ENCODE results near the gene MYLK4.

Gene MYLK4

GRCh38 chr6:2636672-2637071 is 114.0 kb downstream of the MYLK4 start:
- H3K27ac ChIP-seq (ENCODE audit: low read length, poor library complexity, severe bottlenecking): no peak overlapping the region
- no peaks in the 10 kb centered on the region for H3K36me3 ChIP-seq (ENCODE audit: control insufficient read depth in 1 of 2, insufficient read depth in 2 of 2, low read depth in 1 of 2, low read length in 2 of 2)
- DNase-seq: no peak
- no peak overlapping the region for H2BK12ac ChIP-seq (ENCODE audit: low read length in 2 of 2)
- H3K27me3 ChIP-seq (ENCODE audit: control insufficient read depth in 1 of 2, insufficient read depth in 1 of 2, low read length in 2 of 2): peaks cover 4 to 25% of the 10 kb centered on the region in 2 experiments
- no peak overlapping the region for H3K23ac ChIP-seq (ENCODE audit: low read length in 2 of 2)
- WGBS: 95% methylated on average over 19 of the region's 19 CpGs
- H2BK5ac ChIP-seq (ENCODE audit: low read depth, low read length, poor library complexity, severe bottlenecking): no peak overlapping the region
- no peak overlapping the region for H3K4me2 ChIP-seq (ENCODE audit: low read length, poor library complexity, severe bottlenecking)
- no peak overlapping the region for H2BK15ac ChIP-seq (ENCODE audit: low read depth, poor library complexity, severe bottlenecking)
- H2AFZ ChIP-seq (ENCODE audit: low read depth, low read length): no peak overlapping the region
- no peaks in the 10 kb centered on the region for H3K9me3 ChIP-seq (ENCODE audit: control insufficient read depth, low read length)
- H3K4ac ChIP-seq (ENCODE audit: low read depth in 1 of 2, low read length in 2 of 2): no peak overlapping the region
- H3K18ac ChIP-seq (ENCODE audit: low read depth in 1 of 2, low read length in 2 of 2): no peak overlapping the region
- H3K9ac ChIP-seq (ENCODE audit: low read length): no peak overlapping the region
- H4K91ac ChIP-seq (ENCODE audit: low read length): no peak overlapping the region
- H4K8ac ChIP-seq (ENCODE audit: low read length): no peak overlapping the region
- no peak overlapping the region for H3K14ac ChIP-seq (ENCODE audit: low read length in 2 of 2)
- H2BK120ac ChIP-seq (ENCODE audit: low read depth, low read length): no peak overlapping the region
- no peaks in the 10 kb centered on the region for H3K79me1 ChIP-seq (replicated peaks; ENCODE audit: low read length, poor library complexity, severe bottlenecking)
- H2AK5ac ChIP-seq (ENCODE audit: low read length, severe bottlenecking): no peak overlapping the region
- H3K4me3 ChIP-seq (ENCODE audit: insufficient read depth in 1 of 2, low read depth in 1 of 2, low read length in 2 of 2): no peak overlapping the region
- peaks cover 13% of the 10 kb centered on the region for H3K4me1 ChIP-seq (ENCODE audit: control insufficient read depth, insufficient read depth, low read depth, low read length)

GRCh38 chr6:2635911-2636310 is 114.8 kb downstream of the MYLK4 start:
- no peak overlapping the region for H3K4ac ChIP-seq (ENCODE audit: low read depth in 1 of 2, low read length in 2 of 2)
- no peak overlapping the region for H4K91ac ChIP-seq (ENCODE audit: low read length)
- H4K8ac ChIP-seq (ENCODE audit: low read length): no peak overlapping the region
- H3K9me3 ChIP-seq (ENCODE audit: control insufficient read depth, low read length): no peaks in the 10 kb centered on the region
- no peak overlapping the region for H2BK5ac ChIP-seq (ENCODE audit: low read depth, low read length, poor library complexity, severe bottlenecking)
- H3K4me3 ChIP-seq (ENCODE audit: insufficient read depth in 1 of 2, low read depth in 1 of 2, low read length in 2 of 2): no peak overlapping the region
- no peak overlapping the region for H3K23ac ChIP-seq (ENCODE audit: low read length in 2 of 2)
- no peak overlapping the region for H3K18ac ChIP-seq (ENCODE audit: low read depth in 1 of 2, low read length in 2 of 2)
- H2BK120ac ChIP-seq (ENCODE audit: low read depth, low read length): no peak overlapping the region
- H3K36me3 ChIP-seq (ENCODE audit: control insufficient read depth in 1 of 2, insufficient read depth in 2 of 2, low read depth in 1 of 2, low read length in 2 of 2): no peaks in the 10 kb centered on the region
- H2BK12ac ChIP-seq (ENCODE audit: low read length in 2 of 2): no peak overlapping the region
- peaks cover 18% of the 10 kb centered on the region for H3K4me1 ChIP-seq (ENCODE audit: control insufficient read depth, insufficient read depth, low read depth, low read length)
- DNase-seq: no peak
- no peak overlapping the region for H2BK15ac ChIP-seq (ENCODE audit: low read depth, poor library complexity, severe bottlenecking)
- no peak overlapping the region for H2AK5ac ChIP-seq (ENCODE audit: low read length, severe bottlenecking)
- H3K9ac ChIP-seq (ENCODE audit: low read length): no peak overlapping the region
- H3K14ac ChIP-seq (ENCODE audit: low read length in 2 of 2): no peak overlapping the region
- H2AFZ ChIP-seq (ENCODE audit: low read depth, low read length): no peak overlapping the region
- no peaks in the 10 kb centered on the region for H3K79me1 ChIP-seq (replicated peaks; ENCODE audit: low read length, poor library complexity, severe bottlenecking)
- peaks cover 4 to 17% of the 10 kb centered on the region in 2 experiments for H3K27me3 ChIP-seq (ENCODE audit: control insufficient read depth in 1 of 2, insufficient read depth in 1 of 2, low read length in 2 of 2)
- no peak overlapping the region for H3K4me2 ChIP-seq (ENCODE audit: low read length, poor library complexity, severe bottlenecking)
- 91% methylated on average over 12 of the region's 12 CpGs for WGBS
- no peak overlapping the region for H3K27ac ChIP-seq (ENCODE audit: low read length, poor library complexity, severe bottlenecking)

GRCh38 chr6:2634139-2634964 is 116.4 kb downstream of the MYLK4 start:
- Histone ChIP-seq H2BK12ac (ENCODE audit: low read length in 2 of 2) (peak overlapping the region in 1 of 2 experiments; percentile 47), H3K9me3 (ENCODE audit: control insufficient read depth, low read length) (no peaks in the 10 kb centered on the region), H3K23ac (ENCODE audit: low read length in 2 of 2) (no peak overlapping the region), H3K4me3 (ENCODE audit: insufficient read depth in 1 of 2, low read depth in 1 of 2, low read length in 2 of 2) (peak overlapping the region; percentile 50 to 71), H2BK15ac (ENCODE audit: low read depth, poor library complexity, severe bottlenecking) (peak overlapping the region; percentile 90), H3K14ac (ENCODE audit: low read length in 2 of 2) (no peak overlapping the region), H3K4ac (ENCODE audit: low read depth in 1 of 2, low read length in 2 of 2) (no peak overlapping the region), H3K27ac (ENCODE audit: low read length, poor library complexity, severe bottlenecking) (no peak overlapping the region), H3K9ac (ENCODE audit: low read length) (peak overlapping the region; percentile 85), H2AFZ (ENCODE audit: low read depth, low read length) (peak overlapping the region; percentile 75), H4K91ac (ENCODE audit: low read length) (peak overlapping the region; percentile 75), H3K79me1 (replicated peaks; ENCODE audit: low read length, poor library complexity, severe bottlenecking) (no peaks in the 10 kb centered on the region), H4K8ac (ENCODE audit: low read length) (peak overlapping the region; percentile 87), H2BK5ac (ENCODE audit: low read depth, low read length, poor library complexity, severe bottlenecking) (peak overlapping the region; percentile 8), H3K18ac (ENCODE audit: low read depth in 1 of 2, low read length in 2 of 2) (peak overlapping the region; percentile 68 to 89), H3K36me3 (ENCODE audit: control insufficient read depth in 1 of 2, insufficient read depth in 2 of 2, low read depth in 1 of 2, low read length in 2 of 2) (no peaks in the 10 kb centered on the region), H3K4me2 (ENCODE audit: low read length, poor library complexity, severe bottlenecking) (peak overlapping the region; percentile 72), H2AK5ac (ENCODE audit: low read length, severe bottlenecking) (no peak overlapping the region), H3K27me3 (ENCODE audit: control insufficient read depth in 1 of 2, insufficient read depth in 1 of 2, low read length in 2 of 2) (peaks cover 0 to 2% of the 10 kb centered on the region in 2 experiments), H2BK120ac (ENCODE audit: low read depth, low read length) (peak overlapping the region; percentile 54), H3K4me1 (ENCODE audit: control insufficient read depth, insufficient read depth, low read depth, low read length) (peaks cover 20% of the 10 kb centered on the region)
- DNase-seq: peak; percentile 66
- WGBS: 7% methylated on average over 49 of the region's 67 CpGs

- H3K27me3 ChIP-seq (ENCODE audit: control insufficient read depth in 1 of 2, insufficient read depth in 1 of 2, low read length in 2 of 2): no peaks in the 10 kb centered on the region
- H2BK15ac ChIP-seq (ENCODE audit: low read depth, poor library complexity, severe bottlenecking): no peak overlapping the region
- no peak for DNase-seq
- peaks cover 20% of the 10 kb centered on the region for H3K4me1 ChIP-seq (ENCODE audit: control insufficient read depth, insufficient read depth, low read depth, low read length)
- peak overlapping the region; percentile 72 for H3K4me2 ChIP-seq (ENCODE audit: low read length, poor library complexity, severe bottlenecking)
- no peak overlapping the region for H4K91ac ChIP-seq (ENCODE audit: low read length)
- no peaks in the 10 kb centered on the region for H3K36me3 ChIP-seq (ENCODE audit: control insufficient read depth in 1 of 2, insufficient read depth in 2 of 2, low read depth in 1 of 2, low read length in 2 of 2)
- no peak overlapping the region for H2BK120ac ChIP-seq (ENCODE audit: low read depth, low read length)
- no peak overlapping the region for H2BK12ac ChIP-seq (ENCODE audit: low read length in 2 of 2)
- peak overlapping the region in 1 of 2 experiments; percentile 68 for H3K18ac ChIP-seq (ENCODE audit: low read depth in 1 of 2, low read length in 2 of 2)
- 84% methylated on average over 13 of the region's 13 CpGs for WGBS
- no peak overlapping the region for H4K8ac ChIP-seq (ENCODE audit: low read length)
- peak overlapping the region; percentile 85 for H3K9ac ChIP-seq (ENCODE audit: low read length)
- H3K79me1 ChIP-seq (replicated peaks; ENCODE audit: low read length, poor library complexity, severe bottlenecking): no peaks in the 10 kb centered on the region
- H3K14ac ChIP-seq (ENCODE audit: low read length in 2 of 2): no peak overlapping the region
- no peaks in the 10 kb centered on the region for H3K9me3 ChIP-seq (ENCODE audit: control insufficient read depth, low read length)
- H2AFZ ChIP-seq (ENCODE audit: low read depth, low read length): no peak overlapping the region
- no peak overlapping the region for H3K23ac ChIP-seq (ENCODE audit: low read length in 2 of 2)
- H3K4me3 ChIP-seq (ENCODE audit: insufficient read depth in 1 of 2, low read depth in 1 of 2, low read length in 2 of 2): peak overlapping the region in 1 of 2 experiments; percentile 71
- H3K27ac ChIP-seq (ENCODE audit: low read length, poor library complexity, severe bottlenecking): no peak overlapping the region
- H3K4ac ChIP-seq (ENCODE audit: low read depth in 1 of 2, low read length in 2 of 2): no peak overlapping the region
- H2BK5ac ChIP-seq (ENCODE audit: low read depth, low read length, poor library complexity, severe bottlenecking): no peak overlapping the region
- H2AK5ac ChIP-seq (ENCODE audit: low read length, severe bottlenecking): no peak overlapping the region
These were observed 117.0 kb downstream of the MYLK4 start for GRCh38 chr6:2633736-2634135.
